ENCODE data around the gene SSBP4.
"Not testable (repeated sequence)": the region's sequence is repeated elsewhere in the genome, so short reads cannot be mapped to it uniquely, and the experiment has no call there.

Gene SSBP4

DNA sequence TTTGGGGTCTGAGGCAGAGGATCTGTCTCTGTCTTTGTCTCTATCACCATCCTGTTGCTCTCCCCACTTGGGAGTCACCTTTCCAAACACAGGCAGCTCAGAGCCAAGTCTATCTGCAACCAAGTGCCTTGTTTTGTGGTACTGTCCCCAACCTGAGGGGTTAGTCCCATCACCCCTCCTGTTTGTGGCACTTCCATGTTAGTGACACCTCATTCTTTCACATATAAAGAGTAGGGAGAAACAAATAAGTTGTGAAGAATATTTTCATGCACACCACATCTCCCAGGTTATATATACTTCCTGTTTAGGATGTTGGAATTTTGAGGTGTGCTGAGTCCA, 29.5 kb upstream of the SSBP4 start:
- Mint-ChIP-seq H3K4me1 (peaks cover 40% of the 10 kb centered on the region), H3K36me3 (peaks cover 14% of the 10 kb centered on the region), H3K27me3 (peaks cover 22% of the 10 kb centered on the region), H3K4me3 (no peak overlapping the region), H3K27ac (peak overlapping the region; percentile 58), H3K9me3 (peaks cover 2% of the 10 kb centered on the region)
- no peak for ATAC-seq

DNA sequence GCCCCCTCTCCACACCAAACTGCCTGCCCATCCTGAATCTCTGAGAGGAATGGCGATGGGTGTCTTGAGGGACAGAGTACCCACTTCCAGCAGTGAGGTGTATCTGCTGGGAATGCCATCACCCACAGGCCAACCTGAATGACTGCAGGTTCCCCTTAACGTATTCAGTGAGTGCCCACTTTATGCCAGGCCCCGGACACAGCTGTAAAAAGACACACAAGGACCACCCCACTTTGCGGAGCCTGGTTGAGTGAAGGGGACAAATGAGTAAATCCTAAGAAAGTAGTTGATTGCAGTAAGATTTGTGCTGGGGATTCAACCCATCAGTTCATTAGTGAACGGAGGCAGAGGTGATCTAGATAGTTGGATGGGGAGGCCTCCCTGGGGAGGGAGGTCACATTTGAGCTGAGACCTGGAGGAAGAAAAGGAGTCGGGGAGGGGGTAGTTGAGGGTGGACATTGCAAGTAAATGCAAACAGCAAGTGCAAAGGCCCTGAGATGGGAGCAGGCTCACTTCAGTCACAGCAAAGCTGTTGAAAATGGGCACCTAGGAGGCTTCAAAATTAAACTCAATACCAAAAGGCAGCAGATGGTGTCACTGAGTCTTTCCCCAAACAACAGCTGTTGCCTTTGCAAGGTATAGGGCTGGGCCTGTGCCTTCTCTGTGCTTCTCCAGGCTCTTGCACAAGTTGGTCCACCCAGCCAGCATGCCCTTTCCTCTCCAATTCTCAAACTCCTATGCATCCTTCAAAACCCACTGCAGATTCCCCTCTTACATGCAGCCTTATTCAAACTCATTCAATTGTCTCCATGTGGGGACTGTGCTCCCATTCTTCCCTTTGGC, 28.9 kb upstream of the SSBP4 start:
- H3K27ac Mint-ChIP-seq: no peak overlapping the region
- H3K9me3 Mint-ChIP-seq: peaks cover 2% of the 10 kb centered on the region

DNA sequence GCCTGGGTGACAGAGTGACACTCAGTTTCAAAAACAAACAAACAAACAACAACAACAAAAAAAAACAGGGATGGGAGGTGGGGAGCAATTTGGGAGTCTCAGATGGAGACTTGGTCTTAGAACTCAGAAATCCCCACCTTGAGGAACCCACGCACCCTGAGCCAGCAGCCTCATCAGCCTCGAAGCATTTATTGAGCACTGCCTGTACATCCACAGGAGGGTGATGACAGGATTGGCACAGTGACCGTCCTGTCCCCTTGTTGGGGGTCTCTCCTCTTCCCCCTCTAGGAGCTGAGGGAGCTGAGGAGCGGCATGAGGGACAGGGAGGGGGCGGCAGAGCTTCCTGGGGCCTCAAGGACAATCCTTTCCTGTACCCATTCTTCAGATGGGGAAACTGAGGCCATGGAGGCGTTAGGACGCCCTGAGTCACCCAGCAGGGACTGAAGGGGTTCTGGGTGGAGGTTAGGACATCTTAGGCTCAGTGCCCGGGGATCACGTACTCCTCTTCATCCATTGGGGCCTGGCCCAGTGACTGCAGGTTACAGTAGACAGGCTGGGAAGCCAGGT, 27.6 kb upstream of the SSBP4 start:
- H3K9me3 Mint-ChIP-seq: peaks cover 2% of the 10 kb centered on the region
- ATAC-seq: no peak
- peaks cover 41% of the 10 kb centered on the region for H3K4me1 Mint-ChIP-seq
- H3K27me3 Mint-ChIP-seq: peaks cover 3% of the 10 kb centered on the region
- H3K36me3 Mint-ChIP-seq: peaks cover 14% of the 10 kb centered on the region
- no peak overlapping the region for H3K4me3 Mint-ChIP-seq
- H3K27ac Mint-ChIP-seq: peak overlapping the region; percentile 22

More for the DNA sequence above, 28.9 kb upstream of the SSBP4 start:
- peaks cover 16% of the 10 kb centered on the region for H3K27me3 Mint-ChIP-seq
- H3K36me3 Mint-ChIP-seq: peaks cover 14% of the 10 kb centered on the region
- H3K4me1 Mint-ChIP-seq: peaks cover 40% of the 10 kb centered on the region
- H3K4me3 Mint-ChIP-seq: no peak overlapping the region
- no peak for ATAC-seq

DNA sequence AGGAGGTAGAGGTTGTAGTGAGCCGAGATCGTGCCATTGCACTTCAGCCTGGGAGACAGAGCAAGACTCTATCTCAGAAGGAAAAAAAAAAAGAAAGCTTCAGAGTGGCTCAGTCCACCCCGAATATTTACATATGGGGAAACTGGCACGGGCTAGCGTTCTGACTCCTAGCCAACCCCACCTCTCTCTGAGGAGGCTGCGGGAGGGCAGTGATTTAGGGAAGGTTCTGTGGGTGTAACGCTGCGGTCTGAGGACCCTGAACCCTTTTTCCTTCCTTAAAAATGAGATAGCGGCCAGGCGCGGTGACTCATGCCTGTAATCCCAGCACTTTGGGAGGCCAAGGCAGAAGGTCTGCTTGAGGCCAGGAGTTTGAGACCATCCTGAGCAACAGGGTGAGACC, 26.8 kb upstream of the SSBP4 start:
- Mint-ChIP-seq H3K27me3 (peaks cover 2% of the 10 kb centered on the region), H3K27ac (peak overlapping the region; percentile 22), H3K4me3 (no peak overlapping the region), H3K9me3 (peaks cover 2% of the 10 kb centered on the region), H3K4me1 (peaks cover 47% of the 10 kb centered on the region), H3K36me3 (peaks cover 14% of the 10 kb centered on the region)
- peak; percentile 53 for ATAC-seq

DNA sequence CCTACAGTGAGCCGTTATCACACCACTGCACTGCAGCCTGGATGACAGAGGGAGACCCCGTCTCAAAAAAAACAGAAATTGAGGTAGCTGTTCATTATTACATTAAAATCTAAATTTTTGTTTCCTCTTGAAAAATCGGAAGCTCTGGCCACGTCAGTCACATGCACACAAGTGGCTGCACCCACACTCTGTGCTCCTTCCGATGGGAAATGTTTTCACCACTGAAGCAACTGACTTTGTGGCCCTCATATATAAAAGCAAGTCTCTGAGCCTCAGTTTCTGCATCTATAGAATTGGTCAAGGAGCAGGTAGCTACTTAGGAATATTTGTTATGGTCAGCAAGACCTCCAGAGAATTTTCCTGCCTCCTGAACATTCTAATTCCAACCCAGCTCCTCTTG, 26.3 kb upstream of the SSBP4 start:
- H3K27me3 Mint-ChIP-seq: peaks cover 8% of the 10 kb centered on the region
- H3K4me1 Mint-ChIP-seq: peaks cover 47% of the 10 kb centered on the region
- H3K27ac Mint-ChIP-seq: no peak overlapping the region
- peaks cover 14% of the 10 kb centered on the region for H3K36me3 Mint-ChIP-seq
- H3K4me3 Mint-ChIP-seq: no peak overlapping the region
- peaks cover 2% of the 10 kb centered on the region for H3K9me3 Mint-ChIP-seq
- no peak for ATAC-seq

DNA sequence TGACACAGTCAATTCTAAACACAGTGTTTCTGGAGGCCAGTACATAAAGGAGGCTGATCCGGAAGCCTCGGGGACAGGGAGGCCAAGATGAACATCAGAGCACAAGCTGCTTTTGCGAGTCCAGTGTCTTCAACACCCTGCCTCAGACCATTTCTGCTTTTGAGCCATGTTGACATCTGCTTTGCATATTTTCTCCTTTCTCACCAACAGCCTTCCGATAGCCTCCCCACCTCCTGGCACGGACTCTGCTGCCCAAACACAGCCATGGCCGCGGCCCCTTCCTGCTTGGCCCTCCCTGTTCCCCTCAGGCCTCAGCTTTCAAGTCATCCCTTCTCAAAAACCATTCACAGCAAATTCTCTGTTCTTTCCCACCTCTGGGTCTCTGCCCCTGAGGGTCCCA, 25.4 kb upstream of the SSBP4 start:
- no peak overlapping the region for H3K4me3 Mint-ChIP-seq
- H3K36me3 Mint-ChIP-seq: peaks cover 14% of the 10 kb centered on the region
- H3K27me3 Mint-ChIP-seq: peaks cover 12% of the 10 kb centered on the region
- no peak for ATAC-seq
- no peak overlapping the region for H3K27ac Mint-ChIP-seq
- H3K4me1 Mint-ChIP-seq: peaks cover 43% of the 10 kb centered on the region
- H3K9me3 Mint-ChIP-seq: peaks cover 2% of the 10 kb centered on the region

DNA sequence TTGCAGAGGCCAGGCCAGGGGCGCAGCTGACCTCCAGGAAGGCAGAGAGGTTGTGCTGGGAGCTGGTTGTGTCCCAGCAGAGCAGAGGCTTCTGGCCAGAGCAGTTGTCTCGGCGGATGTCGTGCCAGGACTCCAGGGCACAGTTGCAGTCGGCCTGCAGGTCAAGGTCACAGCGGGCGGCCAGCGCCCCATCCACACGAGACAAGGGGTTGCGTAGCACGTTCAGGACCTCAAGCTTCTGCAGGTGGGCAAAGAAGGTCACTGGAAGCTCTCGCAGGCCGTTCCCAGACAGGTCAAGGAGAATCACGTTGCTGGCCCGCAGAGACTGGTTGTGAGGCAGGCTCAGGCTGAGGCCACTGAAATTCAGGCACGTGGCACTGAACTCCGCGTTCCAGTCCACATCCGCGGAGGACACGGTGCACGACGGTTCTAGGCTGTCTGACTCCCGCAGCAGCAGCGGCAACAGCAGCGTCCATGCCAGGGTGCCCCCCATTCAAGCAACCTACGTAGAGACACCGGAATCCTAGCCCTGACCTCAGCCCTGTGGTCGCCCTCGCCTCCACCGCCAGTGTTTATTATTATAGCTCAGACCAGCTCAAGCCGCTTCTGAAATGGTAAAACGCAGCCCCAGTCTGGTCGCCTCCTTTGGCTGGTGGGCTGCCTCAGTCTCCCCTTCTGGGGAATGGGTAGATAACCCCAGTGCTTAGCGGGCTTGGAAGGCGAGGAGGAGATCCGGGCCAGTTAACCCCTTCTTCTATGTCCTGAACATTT, 22.5 kb upstream of the SSBP4 start:
- no peak for ATAC-seq
- Mint-ChIP-seq H3K27me3 (peaks cover 12% of the 10 kb centered on the region), H3K4me1 (peaks cover 54% of the 10 kb centered on the region), H3K4me3 (peak overlapping the region; percentile 61), H3K9me3 (no peaks in the 10 kb centered on the region), H3K36me3 (no peaks in the 10 kb centered on the region), H3K27ac (no peak overlapping the region)

DNA sequence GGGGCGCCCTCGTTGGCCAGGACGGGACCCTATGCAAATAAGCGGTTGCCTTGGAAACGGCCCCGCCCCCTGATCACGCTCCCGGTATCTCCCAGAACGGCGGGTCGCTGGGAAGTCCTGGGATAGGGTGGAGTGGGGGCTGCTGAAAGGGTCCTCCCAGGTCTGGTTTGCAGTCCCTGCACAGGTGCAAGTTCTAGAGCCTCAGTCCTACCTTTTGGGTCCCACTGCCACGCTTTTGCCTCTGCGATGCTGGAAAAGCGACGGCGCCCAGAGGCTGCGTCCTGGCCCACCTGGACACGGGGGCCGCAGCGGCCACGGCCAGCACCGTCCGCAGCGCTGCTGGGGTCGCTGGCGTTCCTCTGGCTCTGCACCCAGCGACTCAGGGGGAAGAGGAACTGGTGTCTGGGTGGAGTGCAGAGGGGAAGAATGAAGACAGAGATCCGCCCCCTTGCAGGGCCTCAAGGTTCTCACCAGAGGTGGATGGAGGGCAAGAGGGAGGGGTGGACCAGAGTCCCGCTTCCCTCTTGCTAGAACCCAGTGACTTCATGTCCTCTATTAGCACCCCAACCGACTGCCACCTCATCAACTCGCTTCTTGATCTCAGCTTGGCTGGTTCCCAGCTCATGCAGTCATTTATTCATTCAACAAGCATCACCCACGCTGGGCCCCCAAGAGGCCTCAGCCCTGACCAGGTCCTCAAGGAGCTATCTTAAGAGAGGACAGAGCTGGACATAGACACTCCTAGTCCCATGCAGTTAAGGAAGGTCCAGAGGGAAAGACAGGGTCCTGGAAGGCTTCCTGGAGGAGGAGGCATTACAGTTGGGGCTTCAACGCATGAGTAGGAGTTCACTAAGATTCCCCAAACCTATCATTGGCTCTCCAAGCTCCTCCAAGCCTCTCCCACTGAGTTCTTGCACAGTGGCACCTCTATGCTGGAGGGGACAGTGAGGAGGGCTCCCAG, 21.7 kb upstream of the SSBP4 start, which contains the start of gene LRRC25:
Gene LRRC25 (minus strand): TSS at position 381 of the 961 bp plus-strand sequence. CDS start 659 bp downstream, outside the sequence.
- Mint-ChIP-seq H3K27ac (peak within 1 kb of the TSS; percentile 68), H3K4me1 (peaks cover 56% of the 10 kb centered on the region), H3K36me3 (no peaks in the 10 kb centered on the region), H3K4me3 (peak within 1 kb of the TSS; percentile 61), H3K9me3 (no peaks in the 10 kb centered on the region), H3K27me3 (peaks cover 12% of the 10 kb centered on the region)
- ATAC-seq: peak; percentile 92

DNA sequence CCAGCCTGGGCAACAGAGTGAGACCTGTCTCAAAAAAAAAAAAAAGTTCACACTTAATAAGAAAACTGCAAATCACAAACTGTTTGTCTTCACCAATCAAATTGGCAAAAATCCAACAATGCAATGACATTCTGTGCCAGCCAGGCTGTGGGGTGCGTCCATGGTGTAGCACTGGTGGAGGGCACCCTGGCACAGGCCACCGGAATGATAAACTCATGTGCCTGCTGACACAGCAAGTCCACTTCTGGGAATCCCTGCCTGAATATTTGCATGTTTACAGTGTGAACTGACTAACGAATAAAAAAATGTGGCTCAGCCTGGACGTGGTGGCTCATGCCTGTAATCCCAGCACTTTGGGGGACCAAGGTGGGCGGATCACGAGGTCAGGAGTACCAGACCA, 20.2 kb upstream of the SSBP4 start:
- no peak overlapping the region for H3K4me3 Mint-ChIP-seq
- no peak overlapping the region for H3K27ac Mint-ChIP-seq
- H3K9me3 Mint-ChIP-seq: no peaks in the 10 kb centered on the region
- ATAC-seq: no peak
- peaks cover 12% of the 10 kb centered on the region for H3K27me3 Mint-ChIP-seq
- H3K36me3 Mint-ChIP-seq: no peaks in the 10 kb centered on the region
- H3K4me1 Mint-ChIP-seq: peaks cover 53% of the 10 kb centered on the region

DNA sequence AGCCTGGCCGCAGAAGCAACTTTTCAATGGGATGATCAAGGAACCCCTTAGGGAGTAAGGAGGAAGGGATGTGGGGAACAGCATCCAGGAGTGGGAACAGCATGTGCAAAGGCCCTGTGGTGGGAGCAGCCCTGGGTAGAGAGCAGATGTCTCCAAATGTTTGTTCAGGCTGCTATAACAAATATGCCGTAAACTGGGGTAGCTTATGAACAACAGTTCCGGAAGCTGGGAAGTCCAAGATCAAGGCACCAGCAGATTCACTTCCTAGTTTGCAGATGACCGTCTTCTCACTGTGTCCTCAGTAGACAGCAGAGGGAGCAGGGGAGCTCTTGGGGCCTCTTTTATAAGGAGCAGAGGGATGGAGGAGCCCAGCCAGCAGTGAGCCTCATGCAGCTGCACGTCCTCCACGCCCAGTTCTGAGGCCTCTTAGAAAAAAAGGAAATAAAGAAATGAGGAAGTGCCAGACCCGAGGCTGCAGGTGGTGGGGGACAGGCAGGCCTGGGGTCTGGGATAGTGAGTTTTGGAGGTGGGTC, 17.6 kb upstream of the SSBP4 start:
- H3K4me3 Mint-ChIP-seq: peak overlapping the region; percentile 27
- peak; percentile 79 for ATAC-seq
- peak overlapping the region; percentile 56 for H3K27ac Mint-ChIP-seq
- H3K9me3 Mint-ChIP-seq: no peaks in the 10 kb centered on the region
- peaks cover 47% of the 10 kb centered on the region for H3K4me1 Mint-ChIP-seq
- no peaks in the 10 kb centered on the region for H3K36me3 Mint-ChIP-seq
- H3K27me3 Mint-ChIP-seq: peaks cover 12% of the 10 kb centered on the region

DNA sequence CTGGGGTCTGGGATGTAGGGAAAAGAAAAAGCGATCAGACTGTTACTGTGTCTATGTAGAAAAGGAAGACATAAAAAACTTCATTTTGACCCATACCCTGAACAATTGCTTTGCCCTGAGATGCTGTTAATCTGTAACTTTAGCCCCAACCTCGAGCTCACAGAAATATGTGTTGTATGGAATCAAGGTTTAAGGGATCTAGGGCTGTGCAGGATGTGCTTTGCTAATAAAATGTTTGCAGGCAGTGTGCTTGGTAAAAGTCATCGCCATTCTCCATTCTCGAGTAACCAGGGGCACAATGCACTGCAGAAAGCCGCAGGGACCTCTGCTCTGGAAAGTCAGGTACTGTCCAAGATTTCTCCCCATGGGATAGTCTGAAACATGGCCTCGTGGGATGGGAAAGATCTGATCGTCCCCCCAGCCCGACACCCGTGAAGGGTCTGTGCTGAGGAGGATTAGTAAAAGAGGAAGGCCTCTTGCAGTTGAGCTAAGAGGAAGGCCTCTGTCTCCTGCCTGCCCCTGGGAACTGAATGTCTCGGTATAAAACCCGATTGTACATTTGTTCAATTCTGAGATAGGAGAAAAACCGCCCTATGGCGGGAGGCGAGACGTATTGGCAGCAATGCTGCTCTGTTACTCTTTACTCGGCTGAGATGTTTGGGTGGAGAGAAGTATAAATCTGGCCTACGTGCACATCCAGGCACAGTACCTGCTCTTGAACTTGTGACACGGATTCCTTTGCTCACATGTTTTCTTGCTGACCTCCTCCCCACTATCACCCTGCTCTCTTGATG, 16.5 kb upstream of the SSBP4 start:
- not testable (repeated sequence) for H3K27ac Mint-ChIP-seq

DNA sequence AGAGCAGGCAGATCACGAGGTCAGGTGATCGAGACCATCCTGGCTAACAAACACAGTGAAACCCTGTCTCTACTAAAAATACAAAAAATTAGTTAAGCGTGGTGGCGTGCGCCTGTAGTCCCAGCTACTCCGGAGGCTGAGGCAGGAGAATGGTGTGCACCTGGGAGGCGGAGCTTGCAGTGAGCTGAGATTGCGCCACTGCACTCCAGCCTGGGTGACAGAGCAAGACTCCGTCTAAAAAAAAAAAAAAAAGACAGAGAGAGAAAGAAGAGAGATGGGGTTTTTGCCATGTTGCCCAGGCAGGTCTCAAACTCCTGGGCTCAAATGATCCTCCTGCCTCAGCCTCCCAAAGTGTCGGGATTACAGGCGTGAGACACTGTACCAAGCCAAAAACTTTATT, 13.4 kb upstream of the SSBP4 start:
- not testable (repeated sequence) for H3K9me3 Mint-ChIP-seq, H3K4me3 Mint-ChIP-seq, ATAC-seq, H3K36me3 Mint-ChIP-seq, H3K27me3 Mint-ChIP-seq, H3K27ac Mint-ChIP-seq
- peaks cover 52% of the 10 kb centered on the region for H3K4me1 Mint-ChIP-seq

More for the DNA sequence above, 16.5 kb upstream of the SSBP4 start:
- not testable (repeated sequence) for ATAC-seq, H3K9me3 Mint-ChIP-seq, H3K4me3 Mint-ChIP-seq, H3K27me3 Mint-ChIP-seq, H3K36me3 Mint-ChIP-seq
- H3K4me1 Mint-ChIP-seq: peaks cover 40% of the 10 kb centered on the region

DNA sequence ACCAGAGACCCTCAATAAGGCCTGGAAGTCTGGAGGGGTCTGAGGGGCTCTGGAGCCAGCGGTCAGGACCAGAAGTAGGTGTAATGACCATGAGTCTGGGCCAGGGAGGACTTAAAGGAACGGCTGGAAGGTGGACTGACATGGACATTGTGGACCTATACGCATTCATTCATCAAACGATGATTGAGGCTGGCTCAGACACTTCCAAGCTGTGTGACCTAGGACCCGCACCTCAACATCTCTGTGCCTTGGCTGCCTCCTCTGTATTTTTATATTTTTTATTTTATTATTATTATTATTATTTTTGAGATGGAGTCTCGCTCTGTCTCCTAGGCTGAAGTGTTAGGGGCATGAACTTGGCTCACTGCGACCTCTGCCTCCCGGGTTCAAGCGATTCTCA, 12.4 kb upstream of the SSBP4 start:
- Mint-ChIP-seq H3K4me3 (no peak overlapping the region), H3K27ac (no peak overlapping the region), H3K9me3 (no peaks in the 10 kb centered on the region), H3K36me3 (no peaks in the 10 kb centered on the region), H3K4me1 (peaks cover 43% of the 10 kb centered on the region), H3K27me3 (peaks cover 16% of the 10 kb centered on the region)
- no peak for ATAC-seq

DNA sequence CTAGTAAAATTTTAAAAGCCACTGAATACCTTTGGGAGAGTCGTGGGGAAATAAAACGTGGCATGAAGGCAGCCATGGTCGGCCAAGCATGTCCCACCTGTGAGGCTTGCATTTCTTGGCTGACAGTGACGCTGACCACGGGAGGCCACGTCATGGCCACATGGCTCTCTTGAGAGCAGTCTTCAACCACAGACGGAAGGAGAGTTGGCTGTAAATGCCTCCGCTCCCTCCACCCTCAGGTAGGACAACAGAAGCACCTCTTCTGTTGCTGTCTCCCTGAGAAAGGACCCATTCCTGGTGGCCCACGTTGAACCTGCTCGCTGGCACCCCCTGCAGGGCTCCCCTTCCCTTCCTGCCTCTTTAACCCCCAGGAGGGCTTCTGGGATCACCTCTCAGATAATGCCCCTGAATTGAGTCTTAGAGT, 11.1 kb upstream of the SSBP4 start:
- ATAC-seq: peak; percentile 98
- peaks cover 35% of the 10 kb centered on the region for H3K4me1 Mint-ChIP-seq
- no peak overlapping the region for H3K4me3 Mint-ChIP-seq
- H3K27me3 Mint-ChIP-seq: peaks cover 29% of the 10 kb centered on the region
- H3K9me3 Mint-ChIP-seq: no peaks in the 10 kb centered on the region
- H3K27ac Mint-ChIP-seq: peak overlapping the region; percentile 7
- H3K36me3 Mint-ChIP-seq: no peaks in the 10 kb centered on the region

Measured in stimulated activated memory B cell treated with anti-CD40 and anti-IgM and Interleukin-4, amounts not matched to agents 10 μg/mL and 1 μg/mL and 100 μg/mL, for 72 hours (primary cell).